Measurements from ENCODE around the gene RHBDF2.

Gene RHBDF2

GRCh38 chr17:76432712-76433336 is 68.4 kb downstream of the RHBDF2 start:
- DNase-seq: no peak

GRCh38 chr17:76432004-76432403 is 69.2 kb downstream of the RHBDF2 start:
- no peak for DNase-seq

GRCh38 chr17:76431509-76431908 is 69.7 kb downstream of the RHBDF2 start:
- DNase-seq: no peak

GRCh38 chr17:76428511-76428910 is 72.7 kb downstream of the RHBDF2 start:
- no peak for DNase-seq

GRCh38 chr17:76427501-76428231 is 73.6 kb downstream of the RHBDF2 start:
- no peak for DNase-seq

GRCh38 chr17:76426853-76427252 is 74.4 kb downstream of the RHBDF2 start:
- no peak for DNase-seq

GRCh38 chr17:76422860-76423259 is 78.4 kb downstream of the RHBDF2 start:
- DNase-seq: no peak

- DNase-seq: no peak
These were observed 78.8 kb downstream of the RHBDF2 start for GRCh38 chr17:76422406-76422805.

- no peak for DNase-seq
These were observed 80.2 kb downstream of the RHBDF2 start for GRCh38 chr17:76421044-76421407.
